K562 (cell line): Measurements from ENCODE around the gene VGF. TPM values are rescaled to one million over a fixed set of nuclear protein-coding genes. Genes with fewer than 3 reads are reported as not detected.

Source experiments
- ATAC-seq: fragments of 200-7000 bp; cut with Tn5 transposase; 3 replicates; pipeline ENCODE4 v1.9.1; 2020; ENCODE audit warnings: moderate library complexity
- BruUV-seq: library from RNA; stranded (reverse); fragments of 400-500 nt; replicated peaks from 2 replicates; lab custom pipeline; 2021; lab: Mats Ljungman, UMichigan
- CTCF ChIA-PET: fragments of 300-600 bp; formaldehyde crosslinking; extraction: SDS; loops from one replicate; lab custom pipeline; 2021; ENCODE audit warnings: low intra/inter-chr PET ratio; lab: Yijun Ruan, JAX
- POLR2A ChIA-PET: fragments of 300-600, 350-650 bp; sonication (Branson Sonifier 250); formaldehyde crosslinking; extraction: SDS; loops from one replicate; lab custom pipeline; 2021; ENCODE audit warnings: antibody characterized with exemption, inconsistent platforms; lab: Yijun Ruan, JAX
- DNase-seq, 4 experiments: peaks; one replicate each; pipeline versions ENCODE4 v3.0.0 to v3.0.0-alpha.2; 2011 to 2018; ENCODE audit warnings: low spot score in 3 of 4, mixed read lengths in 3 of 4; ENCODE audit errors: extremely low read depth in 1 of 4
- FAIRE-seq: peaks from 2 replicates; lab custom pipeline; 2011; peaks lifted over from hg19 to GRCh38; lab: Jason Lieb, UNC
- H2AFZ ChIP-seq: 2 replicates; pipeline ENCODE4 v1.6.0; 2011; ENCODE audit warnings: low read depth, low read length, control low read depth, inconsistent platforms
- H3K27ac ChIP-seq: fragments of 200-600 bp; 3 replicates; pipeline ENCODE4 v1.8.0; 2011; ENCODE audit warnings: low read depth, mild to moderate bottlenecking, control low read depth, inconsistent platforms, low read length, moderate library complexity, mixed read lengths; ENCODE audit errors: extremely low read depth
- H3K27me3 ChIP-seq, 2 experiments: fragments of 300-600 bp in 1 of 2; 2 replicates in 1 of 2; 3 replicates in 1 of 2; pipeline versions ENCODE4 v1.6.0 to v1.8.0; 2011; ENCODE audit warnings: inconsistent platforms in 2 of 2, low read length in 2 of 2, mild to moderate bottlenecking in 1 of 2, mixed read lengths in 1 of 2, moderate library complexity in 1 of 2; ENCODE audit not compliant: control insufficient read depth in 2 of 2, insufficient read depth in 2 of 2
- H3K36me3 ChIP-seq: fragments of 300-600 bp; 3 replicates; pipeline ENCODE4 v1.8.0; 2011; ENCODE audit warnings: mild to moderate bottlenecking, low read length, inconsistent platforms; ENCODE audit not compliant: control insufficient read depth, insufficient read depth
- H3K4me1 ChIP-seq, 2 experiments: fragments of 200-600 bp in 1 of 2; replicated peaks in 1 of 2; 2 replicates in 1 of 2; 3 replicates in 1 of 2; pipeline versions ENCODE4 v1.5.1 to v1.8.0; 2011; ENCODE audit warnings: inconsistent platforms in 2 of 2, low read length in 2 of 2, mild to moderate bottlenecking in 1 of 2, mixed read lengths in 1 of 2, moderate library complexity in 1 of 2; ENCODE audit not compliant: control insufficient read depth in 2 of 2, insufficient read depth in 2 of 2
- H3K4me2 ChIP-seq: 2 replicates; pipeline ENCODE4 v1.6.1; 2011; ENCODE audit warnings: low read length, control low read depth, inconsistent platforms, mixed read lengths; ENCODE audit not compliant: insufficient read depth
- H3K4me3 ChIP-seq: fragments of 200-600 bp; sonication (generic), shearing (Covaris generic); 2 replicates; pipeline ENCODE4 v1.5.1; 2016; ENCODE audit warnings: control low read depth, inconsistent platforms
- H3K79me2 ChIP-seq: fragments of 200-600 bp; 3 replicates; pipeline ENCODE4 v1.8.0; 2011; ENCODE audit warnings: low read length, inconsistent platforms; ENCODE audit not compliant: control insufficient read depth, insufficient read depth
- H3K9ac ChIP-seq, 2 experiments: 2 replicates each; pipeline versions ENCODE4 v1.6.0 to v1.6.1; 2011; ENCODE audit warnings: low read depth in 2 of 2, low read length in 2 of 2, control low read depth in 1 of 2, inconsistent platforms in 1 of 2, mild to moderate bottlenecking in 1 of 2, mixed read lengths in 1 of 2; ENCODE audit not compliant: insufficient read depth in 1 of 2
- H3K9me1 ChIP-seq: one replicate; pipeline ENCODE4 v1.6.0; 2011; ENCODE audit warnings: inconsistent platforms, mild to moderate bottlenecking, low read length, moderate library complexity; ENCODE audit not compliant: control insufficient read depth, insufficient read depth
- H3K9me3 ChIP-seq: replicated peaks from 2 replicates; pipeline ENCODE4 v1.5.1; 2011; ENCODE audit warnings: low read depth, low read length, inconsistent platforms; ENCODE audit not compliant: control insufficient read depth, insufficient read depth
- H4K20me1 ChIP-seq: replicated peaks from 2 replicates; pipeline ENCODE4 v1.6.1; 2011; ENCODE audit warnings: low read length, inconsistent platforms, mixed read lengths; ENCODE audit not compliant: control insufficient read depth, insufficient read depth
- C11orf30 ChIP-seq: fragments of 450-650 bp; IDR thresholded peaks from 2 replicates; pipeline ENCODE4 v1.6.1; 2016; ENCODE audit warnings: low read depth, mild to moderate bottlenecking
- CAMTA2 ChIP-seq: fragments of 250-450 bp; sonication (Bioruptor Pico); conservative IDR thresholded peaks from 2 replicates; pipeline ENCODE4 v1.5.1; 2022
- DIDO1 ChIP-seq: fragments of 450-650 bp; IDR thresholded peaks from 2 replicates; pipeline ENCODE4 v1.6.1; 2016; ENCODE audit warnings: low read depth, missing biosample characterization, missing genetic modification characterization
- MTA1 ChIP-seq: fragments of 450-650 bp; IDR thresholded peaks from 2 replicates; pipeline ENCODE4 v1.6.1; 2017; ENCODE audit warnings: borderline replicate concordance
- MTF1 ChIP-seq: fragments of 250-450 bp; sonication (Bioruptor Pico); IDR thresholded peaks from 2 replicates; pipeline ENCODE4 v1.9.0; 2021; ENCODE audit warnings: moderate library complexity, mild to moderate bottlenecking, inconsistent platforms, borderline replicate concordance
- SIN3B ChIP-seq: fragments of 450-650 bp; IDR thresholded peaks from 2 replicates; pipeline ENCODE4 v1.6.1; 2017; ENCODE audit warnings: low read depth, mild to moderate bottlenecking, moderate library complexity
- ZBTB33 ChIP-seq: sonication (generic); formaldehyde crosslinking; IDR thresholded peaks from 2 replicates; pipeline ENCODE4 v1.8.1; 2023; ENCODE audit warnings: mild to moderate bottlenecking, missing genetic modification reagents
- ZNF324 ChIP-seq: fragments of 250-450 bp; sonication (Bioruptor Pico); IDR thresholded peaks from 2 replicates; pipeline ENCODE4 v1.4.0; 2020; ENCODE audit warnings: mild to moderate bottlenecking
- WGBS: fragments of 100-300 bp; shearing (Covaris generic); methylation state at CpG from one replicate; pipeline ENCODE4 v1.1.6; 2016; ENCODE audit warnings: low coverage, mixed read lengths; ENCODE audit not compliant: insufficient coverage; ENCODE audit errors: missing lambda C conversion rate; 5-methylcytosine and 5-hydroxymethylcytosine counted together
- in situ Hi-C: fragments of 300-500 bp; cut with MboI; formaldehyde crosslinking; loops from 4 replicates; pipeline ENCODE4 v1.15.0; 2018; ENCODE audit warnings: inconsistent platforms, mixed read lengths
- intact Hi-C: fragments of 100-400 bp; cut with micrococcal nuclease; formaldehyde crosslinking; loops from 2 replicates; pipeline ENCODE4 v1.14.2; 2022
- polyA plus RNA-seq, 8 experiments: library from polyadenylated mRNA; depleted of rRNA in 4 of 8; stranded (reverse) in 5 of 8; unstranded in 3 of 8; fragments of >200 nt; fragmentation: Nextera tagmentation in 2 of 8; fragmentation: Illumina TruSeq in 1 of 8; extraction: Ambion mirVana in 2 of 8; extraction: Trizol in 1 of 8; gene quantifications; 2 replicates each; pipeline versions ENCODE4 v1.2.1 to v1.2.3, GENCODE V29; 2011 to 2014; ENCODE audit warnings: inconsistent platforms in 1 of 8, missing spikeins in 1 of 8
- total RNA-seq, 7 experiments: library from RNA; depleted of rRNA in 6 of 7; stranded (reverse); fragments of >200 nt in 6 of 7; fragmentation: Illumina TruSeq in 2 of 7; extraction: Trizol in 2 of 7; gene quantifications; 2 replicates each; pipeline versions ENCODE4 v1.2.1 to v1.2.3, GENCODE V29; 2011 to 2021; ENCODE audit warnings: low replicate concordance in 1 of 7

The VGF gene
- total and polyA plus RNA-seq, 9 of the 15 experiments (the other 6 are each of a cell fraction or from before 2014, with no cell fraction given) = 0.03 to 5.7 (median 0.34) TPM

- DNase-seq = no peak
- Histone ChIP-seq H3K27me3 (peaks cover 0 to 11% of the 10 kb centered on the region in 2 experiments; a peak in 1 of 5 replicates), H3K9ac (peak overlapping the region in 1 of 2 experiments; percentile 10; a peak in 1 of 4 replicates), H3K79me2 (no peaks in the 10 kb centered on the region), H2AFZ (no peak overlapping the region), H3K4me2 (no peak overlapping the region), H4K20me1 (no peaks in the 10 kb centered on the region), H3K9me3 (no peaks in the 10 kb centered on the region), H3K9me1 (no peaks in the 10 kb centered on the region), H3K36me3 (no peaks in the 10 kb centered on the region), H3K4me1 (peaks cover 9 to 32% of the 10 kb centered on the region in 2 experiments), H3K27ac (no peak overlapping the region), H3K4me3 (no peak overlapping the region)
- POLR2A ChIA-PET = interaction anchor here (0.6 kb wide), 1 partner anchor 77 kb away, joined by 3 read pairs; no protein-coding TSS in a partner anchor
- TF ChIP-seq SIN3B = no peak
- TF ChIP-seq MTA1 = no peak
- TF ChIP-seq CAMTA2 = no peak
- no peak for TF ChIP-seq ZNF324 (CRISPR knock-in tag)
- no peak for TF ChIP-seq DIDO1 (tag)
- no peak for TF ChIP-seq C11orf30
- in situ Hi-C loops = no loop called here
- FAIRE-seq = no peak
- no TSS peak for BruUV-seq
- CTCF ChIA-PET = no interaction called here
- no peak for ATAC-seq
- intact Hi-C loops = no loop called here
- 59% methylated on average over 14 of the region's 14 CpGs for WGBS
Measured at GRCh38 chr7:101198476-101198875, 33.1 kb upstream of the VGF start.

GRCh38 chr7:101197991-101198390 lies 32.6 kb upstream of the VGF start:
- no peaks in the 10 kb centered on the region for H3K79me2 ChIP-seq
- H4K20me1 ChIP-seq = no peaks in the 10 kb centered on the region
- peaks cover 0 to 6% of the 10 kb centered on the region in 2 experiments; a peak in 1 of 5 replicates for H3K27me3 ChIP-seq
- H3K4me1 ChIP-seq = peaks cover 9 to 32% of the 10 kb centered on the region in 2 experiments
- no peaks in the 10 kb centered on the region for H3K9me1 ChIP-seq
- H3K4me3 ChIP-seq = no peak overlapping the region
- no peaks in the 10 kb centered on the region for H3K9me3 ChIP-seq
- no peak overlapping the region for H3K4me2 ChIP-seq
- TF ChIP-seq ZBTB33 (0 out of 2 replicates have a peak, but pooled peaks have one; percentile 31), MTF1 (CRISPR knock-in tag) (no peak)
- TF ChIP-seq, all 486 proteins: peak for 1
- no peak overlapping the region for H3K27ac ChIP-seq
- intact Hi-C loops = no loop called here
- no TSS peak for BruUV-seq
- H3K36me3 ChIP-seq = no peaks in the 10 kb centered on the region
- ChIA-PET POLR2A (no interaction called here), CTCF (no interaction called here)
- ATAC-seq (no peak), DNase-seq (no peak), FAIRE-seq (no peak)
- in situ Hi-C loops = no loop called here
- no peak overlapping the region for H2AFZ ChIP-seq
- H3K9ac ChIP-seq = peak overlapping the region in 1 of 2 experiments; percentile 45; a peak in 1 of 4 replicates
- 58% methylated on average over 20 of the region's 21 CpGs for WGBS
